Lower leg skin (tissue), 3 donors: ENCODE measurements around the gene DEFB118.

Experiments
- CTCF ChIP-seq, 3 donors: fragments of 450-650 bp; IDR thresholded peaks; one replicate each; pipeline ENCODE4 v1.5.1; 2016; ENCODE audit warnings: antibody characterized with exemption in 3 of 3, mild to moderate bottlenecking in 3 of 3, moderate library complexity in 2 of 3
- POLR2A ChIP-seq, 2 donors: fragments of 450-650 bp; IDR thresholded peaks; one replicate each; pipeline ENCODE4 v1.6.1; 2016 to 2017; ENCODE audit warnings: antibody characterized with exemption in 2 of 2, mild to moderate bottlenecking in 1 of 2, moderate library complexity in 1 of 2

- TF ChIP-seq POLR2A (IDR thresholded peaks at IDR 0.05) (no peak), CTCF (IDR thresholded peaks at IDR 0.05) (no peak)
Measured at GRCh38 chr20:31330893-31331292, 37.5 kb upstream of the DEFB118 start.
